ENCODE results near the gene MTHFSD.

Gene MTHFSD

GRCh38 chr16:86569701-86570447 is 14.8 kb upstream of the MTHFSD start:
- no peak for DNase-seq

- DNase-seq, result no peak
Measured at GRCh38 chr16:86568677-86569623, 13.9 kb upstream of the MTHFSD start.

GRCh38 chr16:86567701-86568581 is 12.9 kb upstream of the MTHFSD start:
- DNase-seq, result no peak

- no peak for DNase-seq
Measured at GRCh38 chr16:86566966-86567700, 12.1 kb upstream of the MTHFSD start.

- DNase-seq, result peak; percentile 61
Measured at GRCh38 chr16:86566601-86566965, 11.5 kb upstream of the MTHFSD start, which contains the start of gene FOXC2. Gene FOXC2, plus strand, starts transcription at chr16:86566829. Its CDS starts 507 bp downstream, at chr16:86567336.

- DNase-seq, result no peak
Measured at GRCh38 chr16:86565644-86566511, 10.8 kb upstream of the MTHFSD start.

- DNase-seq, result no peak
Measured at GRCh38 chr16:86565181-86565631, 10.2 kb upstream of the MTHFSD start.

- DNase-seq, result peak; percentile 89
Measured at GRCh38 chr16:86563469-86564345, 8.7 kb upstream of the MTHFSD start.

GRCh38 chr16:86562356-86562755 is 7.3 kb upstream of the MTHFSD start:
- no peak for DNase-seq

GRCh38 chr16:86559802-86560305 is 4.8 kb upstream of the MTHFSD start:
- DNase-seq, result no peak

- no peak for DNase-seq
Measured at GRCh38 chr16:86558355-86559193, 3.5 kb upstream of the MTHFSD start.

GRCh38 chr16:86557587-86557986 is 2.6 kb upstream of the MTHFSD start:
- DNase-seq, result no peak

- DNase-seq, result no peak
Measured at GRCh38 chr16:86556576-86556975, 1.5 kb upstream of the MTHFSD start.

GRCh38 chr16:86555704-86556075 is 655 bp upstream of the MTHFSD start:
- no peak for DNase-seq

GRCh38 chr16:86554599-86554916 is 477 bp downstream of the MTHFSD start:
- no peak for DNase-seq

GRCh38 chr16:86553356-86553755 is 1.7 kb downstream of the MTHFSD start:
- no peak for DNase-seq

GRCh38 chr16:86550281-86550680 is 4.8 kb downstream of the MTHFSD start:
- no peak for DNase-seq

- no peak for DNase-seq
Measured at GRCh38 chr16:86549893-86550190, 5.2 kb downstream of the MTHFSD start.
